Stimulated activated CD4-positive, alpha-beta T cell treated with anti-CD3 and anti-CD28 coated beads, Interleukin-15, amount 100 ng/mL, for 24 hours (primary cell): Measurements from ENCODE around the gene FAP.

Experiments
- DNase-seq: peaks from one replicate; pipeline ENCODE4 v3.0.0-alpha.2; 2020

The FAP gene

GRCh38 chr2:162243294-162243693, at the start of gene FAP:
TSS of gene FAP (minus strand) at chr2:162243445. CDS start at chr2:162243327, 118 bp downstream.
- DNase-seq: no peak

GRCh38 chr2:162291748-162292147, 48.5 kb upstream of the FAP start:
- no peak for DNase-seq

- DNase-seq: no peak
These were observed 39.6 kb upstream of the FAP start for GRCh38 chr2:162282765-162283425.

GRCh38 chr2:162280654-162281053, 37.4 kb upstream of the FAP start:
- no peak for DNase-seq

- DNase-seq: no peak
These were observed 34.1 kb upstream of the FAP start for GRCh38 chr2:162277381-162277780.

GRCh38 chr2:162267996-162268395, 24.8 kb upstream of the FAP start:
- DNase-seq: no peak

GRCh38 chr2:162267496-162267895, 24.3 kb upstream of the FAP start:
- no peak for DNase-seq

- DNase-seq: no peak
These were observed 23.2 kb upstream of the FAP start for GRCh38 chr2:162266460-162266760.

- DNase-seq: no peak
These were observed 22.6 kb upstream of the FAP start for GRCh38 chr2:162265666-162266459.

GRCh38 chr2:162261032-162261945, 18.0 kb upstream of the FAP start:
- DNase-seq: no peak

GRCh38 chr2:162258686-162259085, 15.4 kb upstream of the FAP start:
- no peak for DNase-seq

- no peak for DNase-seq
These were observed 14.9 kb upstream of the FAP start for GRCh38 chr2:162258169-162258568.

- no peak for DNase-seq
These were observed 14.2 kb upstream of the FAP start for GRCh38 chr2:162257425-162257824.

GRCh38 chr2:162256591-162256991, 13.3 kb upstream of the FAP start:
- DNase-seq: no peak

GRCh38 chr2:162254236-162254871, 11.1 kb upstream of the FAP start:
- no peak for DNase-seq

GRCh38 chr2:162253435-162253834, 10.2 kb upstream of the FAP start:
- DNase-seq: no peak

GRCh38 chr2:162252153-162252552, 8.9 kb upstream of the FAP start:
- no peak for DNase-seq

- no peak for DNase-seq
These were observed 2.5 kb upstream of the FAP start for GRCh38 chr2:162245781-162246180.

GRCh38 chr2:162245061-162245460, 1.8 kb upstream of the FAP start:
- DNase-seq: no peak

- DNase-seq: no peak
These were observed 1.3 kb upstream of the FAP start for GRCh38 chr2:162244541-162245031.

- DNase-seq: no peak
These were observed 470 bp upstream of the FAP start for GRCh38 chr2:162243715-162244114.

- DNase-seq: no peak
These were observed 512 bp downstream of the FAP start for GRCh38 chr2:162242586-162243280.
